ENCODE data around the gene CEP120.
"Not testable (repeated sequence)": the region's sequence is repeated elsewhere in the genome, so short reads cannot be mapped to it uniquely, and the experiment has no call there.

The CEP120 gene

DNA sequence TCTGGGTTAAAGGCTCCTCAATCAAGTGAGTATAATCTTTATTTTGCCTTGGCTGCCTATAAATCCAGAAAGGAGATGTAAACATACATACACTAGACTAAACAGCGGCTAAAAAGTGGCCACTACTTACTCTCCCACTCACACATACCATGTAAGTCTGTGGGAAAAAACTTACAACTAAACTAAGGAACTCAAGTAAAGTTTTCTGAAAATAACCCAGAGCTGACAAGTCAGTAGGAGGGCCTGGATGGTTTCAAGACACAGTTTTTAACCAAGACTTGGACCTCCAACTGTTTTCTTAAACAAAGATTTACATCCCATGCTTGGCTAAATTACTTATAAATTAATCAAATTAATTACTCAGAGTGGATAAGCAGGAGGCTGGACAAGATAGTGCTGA, 64.5 kb downstream of the CEP120 start:
- peaks cover 29% of the 10 kb centered on the region for H3K36me3 ChIP-seq (ENCODE audit: control insufficient read depth, insufficient read depth, low read length)
- no peaks in the 10 kb centered on the region for H3K9me3 ChIP-seq (ENCODE audit: control insufficient read depth, low read length)
- no peaks in the 10 kb centered on the region for H3K4me1 ChIP-seq (ENCODE audit: control insufficient read depth, insufficient read depth, low read length, poor library complexity, severe bottlenecking)
- no peak overlapping the region for H3K4me3 ChIP-seq (ENCODE audit: extremely low read depth, insufficient read depth, low read length, poor library complexity, severe bottlenecking)
- H3K27ac ChIP-seq (ENCODE audit: low read depth, low read length, severe bottlenecking): no peak overlapping the region
- no CpG with 5 or more reads among the region's 1 CpG for WGBS, 2 experiments (ENCODE audit: insufficient coverage in 2 of 2)

DNA sequence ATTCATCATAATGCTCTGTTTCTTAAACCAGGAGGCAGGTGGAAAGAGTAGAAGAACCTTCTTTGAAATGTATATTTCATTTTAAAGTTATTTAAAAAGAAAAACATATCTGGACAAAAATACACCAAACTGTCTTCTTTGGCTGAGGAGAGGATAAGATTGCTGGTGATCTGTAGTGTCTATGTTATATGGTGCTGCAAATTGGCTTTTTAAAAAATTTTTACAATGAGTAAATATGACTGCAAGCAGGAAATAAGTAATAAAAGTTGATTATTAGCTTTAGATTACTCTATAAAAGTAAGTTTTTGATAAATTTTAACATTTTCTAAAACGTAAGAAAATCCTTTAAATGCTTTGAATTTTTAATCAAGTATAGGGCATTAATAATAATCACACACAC, 64.9 kb downstream of the CEP120 start:
- no CpG with 5 or more reads among the region's 1 CpG for WGBS, 2 experiments (ENCODE audit: insufficient coverage in 2 of 2)
- Histone ChIP-seq H3K27ac (ENCODE audit: low read depth, low read length, severe bottlenecking) (no peak overlapping the region), H3K4me3 (ENCODE audit: extremely low read depth, insufficient read depth, low read length, poor library complexity, severe bottlenecking) (no peak overlapping the region)

DNA sequence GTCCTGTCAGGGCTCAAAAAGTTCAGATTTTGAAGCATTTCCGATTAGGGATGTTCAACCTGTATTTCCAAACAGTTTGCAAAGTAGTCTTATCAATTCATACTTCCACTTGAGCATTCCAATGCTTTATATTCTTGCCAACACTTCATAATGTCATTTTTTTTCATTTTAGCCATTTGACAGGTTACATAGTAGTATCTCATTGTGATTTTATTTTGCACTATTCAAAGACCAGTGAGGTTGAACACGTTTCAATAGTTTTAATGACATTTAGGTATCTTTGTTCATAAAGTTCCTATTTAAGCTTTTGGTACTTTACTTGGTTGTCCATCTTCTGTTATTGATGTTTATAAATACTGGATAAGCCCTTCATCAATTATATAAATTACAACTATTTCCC, 71.4 kb downstream of the CEP120 start:
- Histone ChIP-seq H3K36me3 (ENCODE audit: control insufficient read depth, insufficient read depth, low read length) (peaks cover 12% of the 10 kb centered on the region), H3K4me3 (ENCODE audit: extremely low read depth, insufficient read depth, low read length, poor library complexity, severe bottlenecking) (no peak overlapping the region), H3K9me3 (ENCODE audit: control insufficient read depth, low read length) (no peaks in the 10 kb centered on the region), H3K4me1 (ENCODE audit: control insufficient read depth, insufficient read depth, low read length, poor library complexity, severe bottlenecking) (no peaks in the 10 kb centered on the region), H3K27ac (ENCODE audit: low read depth, low read length, severe bottlenecking) (no peak overlapping the region)
- 100% methylated on average over 1 of the region's 2 CpGs for WGBS, 2 experiments (ENCODE audit: insufficient coverage in 2 of 2)

More for the DNA sequence above, 64.9 kb downstream of the CEP120 start:
- no peaks in the 10 kb centered on the region for H3K4me1 ChIP-seq (ENCODE audit: control insufficient read depth, insufficient read depth, low read length, poor library complexity, severe bottlenecking)
- H3K9me3 ChIP-seq (ENCODE audit: control insufficient read depth, low read length): no peaks in the 10 kb centered on the region
- peaks cover 29% of the 10 kb centered on the region for H3K36me3 ChIP-seq (ENCODE audit: control insufficient read depth, insufficient read depth, low read length)

DNA sequence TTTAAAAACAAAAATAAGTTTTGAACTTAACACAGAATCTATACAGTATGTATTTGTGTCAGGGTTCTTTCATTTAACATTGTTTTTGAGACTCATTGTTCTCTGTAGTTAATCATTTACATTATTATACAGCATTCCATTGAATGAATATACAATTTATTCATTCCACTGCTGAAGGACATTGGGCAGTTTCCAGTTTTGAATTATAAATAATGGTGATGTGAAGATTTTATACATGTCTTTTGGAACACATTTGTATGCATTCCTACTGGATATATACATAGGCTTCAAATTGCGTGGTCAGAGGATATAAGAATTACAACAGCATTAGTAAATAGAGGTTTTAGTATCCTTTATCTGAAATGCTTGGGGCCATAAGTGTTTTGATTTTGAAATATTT, 72.0 kb downstream of the CEP120 start:
- H3K36me3 ChIP-seq (ENCODE audit: control insufficient read depth, insufficient read depth, low read length): peaks cover 13% of the 10 kb centered on the region
- no peaks in the 10 kb centered on the region for H3K9me3 ChIP-seq (ENCODE audit: control insufficient read depth, low read length)
- no peak overlapping the region for H3K27ac ChIP-seq (ENCODE audit: low read depth, low read length, severe bottlenecking)
- no CpG with 5 or more reads among the region's 1 CpG for WGBS, 2 experiments (ENCODE audit: insufficient coverage in 2 of 2)
- no peak overlapping the region for H3K4me3 ChIP-seq (ENCODE audit: extremely low read depth, insufficient read depth, low read length, poor library complexity, severe bottlenecking)
- no peaks in the 10 kb centered on the region for H3K4me1 ChIP-seq (ENCODE audit: control insufficient read depth, insufficient read depth, low read length, poor library complexity, severe bottlenecking)

- H3K9me3 ChIP-seq (ENCODE audit: control insufficient read depth, low read length): no peaks in the 10 kb centered on the region
- H3K4me3 ChIP-seq (ENCODE audit: extremely low read depth, insufficient read depth, low read length, poor library complexity, severe bottlenecking): no peak overlapping the region
- H3K4me1 ChIP-seq (ENCODE audit: control insufficient read depth, insufficient read depth, low read length, poor library complexity, severe bottlenecking): no peaks in the 10 kb centered on the region
- H3K27ac ChIP-seq (ENCODE audit: low read depth, low read length, severe bottlenecking): no peak overlapping the region
- WGBS, 2 experiments (ENCODE audit: insufficient coverage in 2 of 2): no CpG with 5 or more reads among the region's 1 CpG
- peaks cover 13% of the 10 kb centered on the region for H3K36me3 ChIP-seq (ENCODE audit: control insufficient read depth, insufficient read depth, low read length)
These were observed 72.5 kb downstream of the CEP120 start for GRCh38 chr5:123350742-123351141.

DNA sequence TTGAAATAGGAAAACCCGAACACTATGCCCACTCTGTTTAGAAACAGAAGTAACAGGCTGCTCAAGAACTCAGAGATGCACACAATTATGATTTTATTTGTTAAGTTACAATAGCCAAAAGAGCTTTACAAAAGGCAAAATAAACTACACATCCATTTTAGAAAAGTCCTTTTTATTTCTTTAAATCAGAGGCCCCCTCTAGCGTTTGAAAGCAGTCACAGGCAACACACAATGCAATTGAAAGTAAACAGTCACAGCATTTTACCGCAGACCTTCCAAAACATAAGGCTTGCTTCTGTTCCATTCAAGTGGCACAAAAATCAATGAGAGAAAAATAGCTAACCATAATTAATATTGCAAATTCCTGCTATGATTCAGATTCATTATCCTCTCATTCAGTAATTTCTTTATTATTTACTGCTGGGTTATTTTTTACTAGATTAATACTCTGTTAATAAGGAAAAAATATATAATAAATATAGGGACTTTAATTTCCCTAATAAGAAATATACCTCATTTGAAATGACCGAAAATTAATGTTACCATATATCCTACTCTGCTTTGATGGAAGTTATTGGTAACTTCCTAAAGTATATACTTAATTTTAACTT, 78.3 kb downstream of the CEP120 start:
- peaks cover 13% of the 10 kb centered on the region for H3K36me3 ChIP-seq (ENCODE audit: control insufficient read depth, insufficient read depth, low read length)
- no peaks in the 10 kb centered on the region for H3K4me1 ChIP-seq (ENCODE audit: control insufficient read depth, insufficient read depth, low read length, poor library complexity, severe bottlenecking)
- WGBS, 2 experiments (ENCODE audit: insufficient coverage in 2 of 2): 40 to 45% methylated on average over 2 of the region's 4 CpGs
- H3K9me3 ChIP-seq (ENCODE audit: control insufficient read depth, low read length): no peaks in the 10 kb centered on the region
- H3K27ac ChIP-seq (ENCODE audit: low read depth, low read length, severe bottlenecking): no peak overlapping the region
- no peak overlapping the region for H3K4me3 ChIP-seq (ENCODE audit: extremely low read depth, insufficient read depth, low read length, poor library complexity, severe bottlenecking)

DNA sequence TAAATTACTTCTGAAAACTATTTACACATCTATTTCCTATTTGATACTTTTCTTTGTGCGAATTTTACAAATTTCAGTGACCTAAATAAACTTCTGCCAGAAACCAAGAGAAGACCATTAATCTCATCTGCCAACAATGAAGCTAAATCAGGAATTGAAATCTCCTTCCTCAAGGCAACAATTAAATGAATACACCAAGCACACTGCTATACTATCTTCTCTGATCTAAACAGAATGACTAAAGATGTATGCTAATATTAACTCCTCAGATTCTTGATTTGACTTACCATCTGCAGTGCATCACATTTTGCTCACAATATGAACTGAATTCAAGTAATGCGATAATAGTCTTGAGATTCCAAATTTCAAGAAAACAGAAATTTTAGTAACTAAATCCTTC, 82.3 kb downstream of the CEP120 start:
- Histone ChIP-seq H3K4me3 (ENCODE audit: extremely low read depth, insufficient read depth, low read length, poor library complexity, severe bottlenecking) (no peak overlapping the region), H3K36me3 (ENCODE audit: control insufficient read depth, insufficient read depth, low read length) (no peaks in the 10 kb centered on the region), H3K9me3 (ENCODE audit: control insufficient read depth, low read length) (no peaks in the 10 kb centered on the region), H3K27ac (ENCODE audit: low read depth, low read length, severe bottlenecking) (no peak overlapping the region), H3K4me1 (ENCODE audit: control insufficient read depth, insufficient read depth, low read length, poor library complexity, severe bottlenecking) (no peaks in the 10 kb centered on the region)
- WGBS, 2 experiments (ENCODE audit: insufficient coverage in 2 of 2): 67 to 100% methylated on average over 1 to 2 of the region's 2 CpGs

- not testable (repeated sequence) for H3K27ac ChIP-seq (ENCODE audit: low read depth, low read length, severe bottlenecking); H3K4me3 ChIP-seq (ENCODE audit: extremely low read depth, insufficient read depth, low read length, poor library complexity, severe bottlenecking); H3K4me1 ChIP-seq (ENCODE audit: control insufficient read depth, insufficient read depth, low read length, poor library complexity, severe bottlenecking); H3K9me3 ChIP-seq (ENCODE audit: control insufficient read depth, low read length); H3K36me3 ChIP-seq (ENCODE audit: control insufficient read depth, insufficient read depth, low read length)
- 85 to 96% methylated on average over 6 to 9 of the region's 9 CpGs for WGBS, 2 experiments (ENCODE audit: insufficient coverage in 2 of 2)
These were observed 114.8 kb downstream of the CEP120 start for GRCh38 chr5:123308377-123308776.

- WGBS, 2 experiments (ENCODE audit: insufficient coverage in 2 of 2): 88 to 89% methylated on average over 3 to 4 of the region's 4 CpGs
- no peaks in the 10 kb centered on the region for H3K36me3 ChIP-seq (ENCODE audit: control insufficient read depth, insufficient read depth, low read length)
- H3K9me3 ChIP-seq (ENCODE audit: control insufficient read depth, low read length): no peaks in the 10 kb centered on the region
- H3K4me3 ChIP-seq (ENCODE audit: extremely low read depth, insufficient read depth, low read length, poor library complexity, severe bottlenecking): no peak overlapping the region
- H3K4me1 ChIP-seq (ENCODE audit: control insufficient read depth, insufficient read depth, low read length, poor library complexity, severe bottlenecking): no peaks in the 10 kb centered on the region
- no peak overlapping the region for H3K27ac ChIP-seq (ENCODE audit: low read depth, low read length, severe bottlenecking)
These were observed 117.5 kb downstream of the CEP120 start for GRCh38 chr5:123305751-123306150.

- H3K4me3 ChIP-seq (ENCODE audit: extremely low read depth, insufficient read depth, low read length, poor library complexity, severe bottlenecking): no peak overlapping the region
- H3K4me1 ChIP-seq (ENCODE audit: control insufficient read depth, insufficient read depth, low read length, poor library complexity, severe bottlenecking): no peaks in the 10 kb centered on the region
- H3K27ac ChIP-seq (ENCODE audit: low read depth, low read length, severe bottlenecking): no peak overlapping the region
- H3K9me3 ChIP-seq (ENCODE audit: control insufficient read depth, low read length): no peaks in the 10 kb centered on the region
- H3K36me3 ChIP-seq (ENCODE audit: control insufficient read depth, insufficient read depth, low read length): no peaks in the 10 kb centered on the region
These were observed 118.4 kb downstream of the CEP120 start for GRCh38 chr5:123304777-123305316.

GRCh38 chr5:123303802-123304201, 119.4 kb downstream of the CEP120 start:
- WGBS, 2 experiments (ENCODE audit: insufficient coverage in 2 of 2): 79 to 85% methylated on average over 3 of the region's 3 CpGs
- no peaks in the 10 kb centered on the region for H3K36me3 ChIP-seq (ENCODE audit: control insufficient read depth, insufficient read depth, low read length)
- H3K4me1 ChIP-seq (ENCODE audit: control insufficient read depth, insufficient read depth, low read length, poor library complexity, severe bottlenecking): no peaks in the 10 kb centered on the region

More at GRCh38 chr5:123303802-123304201, 119.4 kb downstream of the CEP120 start:
- H3K9me3 ChIP-seq (ENCODE audit: control insufficient read depth, low read length): peaks cover 4% of the 10 kb centered on the region
- H3K27ac ChIP-seq (ENCODE audit: low read depth, low read length, severe bottlenecking): no peak overlapping the region
- no peak overlapping the region for H3K4me3 ChIP-seq (ENCODE audit: extremely low read depth, insufficient read depth, low read length, poor library complexity, severe bottlenecking)

Measured in mesodermal cell (in vitro differentiated cells).